ENCODE measurements around the gene AKAP13. TPM values are rescaled to one million over a fixed set of nuclear protein-coding genes. Genes with fewer than 3 reads are reported as not detected.

The AKAP13 gene
- 100 to 1,000 TPM; 131 to 265 (median 224) TPM for total RNA-seq

- no peak for TF ChIP-seq CTCF (IDR thresholded peaks at IDR 0.05; ENCODE audit: low read depth)
These were observed at the start of gene AKAP13 for GRCh38 chr15:85380217-85380811. AKAP13 (plus strand) TSS chr15:85380603; CDS start chr15:85485721, 105,118 bp downstream.

GRCh38 chr15:85330901-85331588 is 49.4 kb upstream of the AKAP13 start:
- TF ChIP-seq CTCF (IDR thresholded peaks at IDR 0.05; ENCODE audit: low read depth) = no peak

GRCh38 chr15:85331655-85332285 is 48.6 kb upstream of the AKAP13 start:
- TF ChIP-seq CTCF (IDR thresholded peaks at IDR 0.05; ENCODE audit: low read depth) = no peak

GRCh38 chr15:85333132-85333831 is 47.1 kb upstream of the AKAP13 start:
- no peak for TF ChIP-seq CTCF (IDR thresholded peaks at IDR 0.05; ENCODE audit: low read depth)

- no peak for TF ChIP-seq CTCF (IDR thresholded peaks at IDR 0.05; ENCODE audit: low read depth)
These were observed 46.2 kb upstream of the AKAP13 start for GRCh38 chr15:85334241-85334640.

- TF ChIP-seq CTCF (IDR thresholded peaks at IDR 0.05; ENCODE audit: low read depth) = no peak
These were observed 45.0 kb upstream of the AKAP13 start for GRCh38 chr15:85335193-85335942.
